ENCODE results near the gene CXCL13.
"Not testable (repeated sequence)": the region's sequence is repeated elsewhere in the genome, so short reads cannot be mapped to it uniquely, and the experiment has no call there.

The CXCL13 gene

GRCh38 chr4:77601614-77602187, 3.9 kb upstream of the CXCL13 start:
- DNase-seq (ENCODE audit: low read depth) = no peak

GRCh38 chr4:77613267-77613666, 7.6 kb downstream of the CXCL13 start:
- no peak for DNase-seq (ENCODE audit: low read depth)

GRCh38 chr4:77615153-77615552, 9.5 kb downstream of the CXCL13 start:
- DNase-seq (ENCODE audit: low read depth) = no peak

- DNase-seq (ENCODE audit: low read depth) = no peak
Observed at GRCh38 chr4:77617203-77617602, 11.6 kb downstream of the CXCL13 start.

- DNase-seq (ENCODE audit: low read depth) = peak; percentile 18
Observed at GRCh38 chr4:77618383-77619241, 13.0 kb downstream of the CXCL13 start.

- DNase-seq (ENCODE audit: low read depth) = no peak
Observed at GRCh38 chr4:77619408-77619807, 13.8 kb downstream of the CXCL13 start.

- no peak for DNase-seq (ENCODE audit: low read depth)
Observed at GRCh38 chr4:77621254-77621653, 15.6 kb downstream of the CXCL13 start.

- no peak for DNase-seq (ENCODE audit: low read depth)
Observed at GRCh38 chr4:77623091-77623490, 17.5 kb downstream of the CXCL13 start.

GRCh38 chr4:77624213-77624612, 18.6 kb downstream of the CXCL13 start:
- DNase-seq (ENCODE audit: low read depth) = no peak

- no peak for DNase-seq (ENCODE audit: low read depth)
Observed at GRCh38 chr4:77625485-77625884, 19.9 kb downstream of the CXCL13 start.

GRCh38 chr4:77629885-77630284, 24.3 kb downstream of the CXCL13 start:
- no peak for DNase-seq (ENCODE audit: low read depth)

GRCh38 chr4:77631276-77631675, 25.7 kb downstream of the CXCL13 start:
- DNase-seq (ENCODE audit: low read depth) = no peak

- DNase-seq (ENCODE audit: low read depth) = no peak
Observed at GRCh38 chr4:77634132-77634785, 28.6 kb downstream of the CXCL13 start.

- no peak for DNase-seq (ENCODE audit: low read depth)
Observed at GRCh38 chr4:77635246-77635645, 29.6 kb downstream of the CXCL13 start.

- DNase-seq (ENCODE audit: low read depth) = no peak
Observed at GRCh38 chr4:77635876-77636275, 30.3 kb downstream of the CXCL13 start.

- DNase-seq (ENCODE audit: low read depth) = no peak
Observed at GRCh38 chr4:77636902-77637301, 31.3 kb downstream of the CXCL13 start.

- not testable (repeated sequence) for DNase-seq (ENCODE audit: low read depth)
Observed at GRCh38 chr4:77644069-77644468, 38.4 kb downstream of the CXCL13 start.

GRCh38 chr4:77650787-77651186, 45.2 kb downstream of the CXCL13 start:
- no peak for DNase-seq (ENCODE audit: low read depth)

- no peak for DNase-seq (ENCODE audit: low read depth)
Observed at GRCh38 chr4:77651820-77652219, 46.2 kb downstream of the CXCL13 start.

- DNase-seq (ENCODE audit: low read depth) = no peak
Observed at GRCh38 chr4:77652237-77652897, 46.7 kb downstream of the CXCL13 start.

GRCh38 chr4:77653162-77653758, 47.6 kb downstream of the CXCL13 start:
- DNase-seq (ENCODE audit: low read depth) = no peak

- DNase-seq (ENCODE audit: low read depth) = not testable (repeated sequence)
Observed at GRCh38 chr4:77660318-77660717, 54.7 kb downstream of the CXCL13 start.

All from stimulated activated CD8-positive, alpha-beta memory T cell treated with anti-CD3 and anti-CD28 coated beads, Interleukin-7, amount 100 ng/mL, for 24 hours (primary cell).